Kasumi-1 (cell line): ENCODE measurements around the gene MLYCD.

Source experiments
- DNase-seq, 2 experiments: peaks; one replicate each; lab custom pipeline; 2025; lab: John Stamatoyannopoulos, UW

MLYCD gene

GRCh38 chr16:83956336-83957289, 57.7 kb downstream of the MLYCD start:
- DNase-seq: peak; percentile 51 to 67

DNA sequence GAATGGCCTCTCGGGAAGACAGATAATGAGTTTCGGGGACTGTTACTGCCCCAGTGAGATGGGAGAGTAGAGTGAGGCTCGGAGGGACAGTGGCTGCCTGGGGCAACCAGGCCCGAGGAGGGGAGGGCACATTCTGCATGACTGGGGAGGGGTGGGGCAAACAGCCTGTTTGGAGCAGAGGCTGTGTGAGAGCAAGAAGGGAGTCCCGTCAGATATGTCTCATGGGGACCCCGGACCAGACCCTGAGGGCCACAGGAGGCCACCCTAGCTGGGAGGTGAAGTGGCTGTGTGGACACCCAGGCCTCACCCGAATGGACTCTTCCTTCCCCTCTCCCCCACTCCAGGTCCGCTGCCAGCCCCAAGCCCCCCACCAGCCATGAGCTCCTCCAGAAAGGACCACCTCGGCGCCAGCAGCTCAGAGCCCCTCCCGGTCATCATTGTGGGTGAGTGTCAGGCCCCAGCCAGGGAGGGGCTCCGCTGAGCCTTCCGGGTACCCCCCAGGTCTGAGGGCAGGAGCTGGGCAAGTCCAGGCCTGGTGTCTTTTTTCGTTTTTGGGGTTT, 58.5 kb downstream of the MLYCD start:
- DNase-seq: no peak

- no peak for DNase-seq
These were observed 59.4 kb downstream of the MLYCD start for GRCh38 chr16:83958137-83958845.

GRCh38 chr16:83958846-83959565, 60.1 kb downstream of the MLYCD start:
- DNase-seq: no peak

- DNase-seq: no peak
These were observed 60.9 kb downstream of the MLYCD start for GRCh38 chr16:83959656-83960434.

- DNase-seq: no peak
These were observed 61.8 kb downstream of the MLYCD start for GRCh38 chr16:83960521-83961249.

DNA sequence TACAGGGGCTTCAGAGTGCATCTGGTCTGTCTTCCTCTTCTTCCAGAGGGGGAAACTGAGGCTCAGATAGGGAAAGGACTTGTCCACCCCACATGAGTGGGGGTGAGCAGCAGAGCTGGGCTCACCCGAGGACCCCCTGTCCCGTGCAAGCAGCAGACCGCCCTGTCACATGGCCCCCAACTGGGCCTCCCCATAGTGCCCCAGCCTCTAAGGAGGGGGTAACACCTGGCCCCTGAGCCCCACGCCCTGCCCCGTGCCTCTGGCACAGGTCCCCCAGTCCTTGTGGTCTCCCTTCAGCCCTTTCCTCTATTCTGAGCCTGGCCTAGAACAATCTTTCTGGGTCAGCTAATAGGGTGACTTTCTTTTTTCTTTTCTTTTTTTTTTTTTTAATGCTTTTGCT, 62.7 kb downstream of the MLYCD start:
- DNase-seq: no peak

GRCh38 chr16:83963277-83964119, 64.6 kb downstream of the MLYCD start:
- DNase-seq: no peak

DNA sequence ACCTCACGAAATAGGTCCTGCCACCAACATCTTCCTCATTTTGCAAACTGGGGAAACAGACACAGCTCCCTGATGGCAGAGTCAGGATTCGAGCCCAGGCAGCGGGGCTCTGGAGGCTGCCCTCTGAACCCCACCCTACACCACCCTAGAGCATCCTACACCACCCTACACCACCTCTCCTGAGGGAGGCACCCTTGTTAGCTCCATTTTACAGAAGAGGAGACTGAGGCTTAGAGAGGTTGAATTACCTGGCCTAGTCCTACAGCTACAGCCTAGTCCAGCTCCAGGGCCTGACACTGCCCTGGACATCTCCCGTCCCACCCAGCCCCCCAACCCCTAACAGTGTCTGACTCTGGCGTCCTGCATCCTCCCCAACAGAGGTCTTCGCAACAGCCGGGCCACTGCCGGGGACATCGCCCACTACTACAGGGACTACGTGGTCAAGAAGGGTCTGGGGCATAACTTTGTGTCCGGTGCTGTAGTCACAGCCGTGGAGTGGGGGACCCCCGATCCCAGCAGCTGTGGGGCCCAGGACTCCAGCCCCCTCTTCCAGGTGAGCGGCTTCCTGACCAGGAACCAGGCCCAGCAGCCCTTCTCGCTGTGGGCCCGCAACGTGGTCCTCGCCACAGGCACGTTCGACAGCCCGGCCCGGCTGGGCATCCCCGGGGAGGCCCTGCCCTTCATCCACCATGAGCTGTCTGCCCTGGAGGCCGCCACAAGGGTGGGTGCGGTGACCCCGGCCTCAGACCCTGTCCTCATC, 65.9 kb downstream of the MLYCD start:
- no peak for DNase-seq

- no peak for DNase-seq
These were observed 66.7 kb downstream of the MLYCD start for GRCh38 chr16:83965444-83966152.

DNA sequence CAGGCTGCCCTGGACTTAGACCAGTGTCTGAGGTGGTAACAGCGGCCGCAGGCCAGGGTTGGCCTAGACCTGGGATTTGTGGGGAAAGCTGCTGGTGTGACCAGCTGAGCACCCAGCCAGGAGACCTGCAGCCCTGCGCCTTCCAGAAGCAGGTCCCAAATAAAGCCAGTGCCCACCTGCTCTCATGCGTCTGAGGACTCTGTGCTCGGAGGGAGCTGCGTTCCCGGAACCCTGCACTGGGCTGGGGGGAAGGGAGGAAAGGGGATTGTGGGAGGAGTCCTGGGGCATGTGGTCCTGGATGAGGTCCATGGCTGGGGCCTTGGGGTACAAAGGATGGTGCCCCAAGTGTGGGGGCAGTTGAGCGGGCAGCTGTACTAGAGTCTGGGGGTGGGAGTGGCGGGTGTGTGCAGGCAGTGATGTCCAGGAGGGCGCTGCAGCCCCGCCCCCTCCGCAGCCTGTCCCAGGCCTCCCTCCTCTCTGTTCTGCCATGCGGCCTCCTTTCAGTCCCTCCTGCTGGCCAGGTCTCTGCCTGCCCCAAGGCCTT, 67.3 kb downstream of the MLYCD start:
- DNase-seq: no peak

DNA sequence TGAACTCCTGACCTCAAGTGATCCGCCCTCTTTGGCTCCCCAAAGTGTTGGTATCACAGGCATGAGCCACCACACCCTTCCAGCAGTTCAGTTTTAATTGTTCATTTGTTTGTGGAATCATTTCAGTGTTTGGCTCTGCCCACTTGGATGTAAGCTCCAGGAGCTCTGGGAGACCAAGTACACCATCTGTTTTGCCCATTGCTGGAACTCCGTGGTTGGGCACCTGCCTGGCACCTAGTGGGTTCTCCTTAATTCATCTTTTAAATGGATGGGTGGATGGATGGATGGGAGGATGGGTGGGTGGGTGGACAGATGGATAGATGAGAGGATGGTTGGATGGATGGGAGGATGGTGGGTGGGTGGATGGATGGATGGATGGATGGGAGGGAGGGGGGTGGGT, 68.2 kb downstream of the MLYCD start:
- DNase-seq: no peak

DNA sequence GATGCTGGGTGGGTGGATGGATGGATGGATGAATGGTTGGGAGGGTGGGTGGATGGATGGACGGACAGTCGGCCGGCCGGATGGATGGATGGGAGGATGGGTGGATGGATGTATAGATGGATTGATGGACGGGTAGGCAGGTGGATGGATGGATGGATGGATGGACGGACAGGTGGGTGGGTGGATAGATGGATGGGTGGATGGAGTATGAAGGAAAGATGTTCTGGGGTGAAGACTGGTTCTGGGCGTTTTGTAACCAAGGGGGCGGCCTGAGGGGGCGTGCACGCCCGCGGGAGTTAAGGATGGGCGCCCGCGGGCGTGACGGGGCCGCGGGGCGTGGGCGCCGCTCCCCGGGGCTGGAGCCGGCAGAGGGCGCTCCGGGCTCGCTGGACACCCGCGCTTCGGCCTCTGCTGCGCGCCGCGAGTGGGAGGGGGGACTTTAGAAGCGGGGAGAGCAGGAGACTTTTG, 69.0 kb downstream of the MLYCD start, which contains the start of gene NECAB2:
Gene NECAB2 (plus strand): TSS at position 407 of the 468 bp plus-strand sequence. CDS start 405 bp downstream, outside the sequence.
- no peak for DNase-seq

GRCh38 chr16:83968306-83968851, 69.5 kb downstream of the MLYCD start:
- no peak for DNase-seq

- no peak for DNase-seq
These were observed 70.2 kb downstream of the MLYCD start for GRCh38 chr16:83968891-83969649.

DNA sequence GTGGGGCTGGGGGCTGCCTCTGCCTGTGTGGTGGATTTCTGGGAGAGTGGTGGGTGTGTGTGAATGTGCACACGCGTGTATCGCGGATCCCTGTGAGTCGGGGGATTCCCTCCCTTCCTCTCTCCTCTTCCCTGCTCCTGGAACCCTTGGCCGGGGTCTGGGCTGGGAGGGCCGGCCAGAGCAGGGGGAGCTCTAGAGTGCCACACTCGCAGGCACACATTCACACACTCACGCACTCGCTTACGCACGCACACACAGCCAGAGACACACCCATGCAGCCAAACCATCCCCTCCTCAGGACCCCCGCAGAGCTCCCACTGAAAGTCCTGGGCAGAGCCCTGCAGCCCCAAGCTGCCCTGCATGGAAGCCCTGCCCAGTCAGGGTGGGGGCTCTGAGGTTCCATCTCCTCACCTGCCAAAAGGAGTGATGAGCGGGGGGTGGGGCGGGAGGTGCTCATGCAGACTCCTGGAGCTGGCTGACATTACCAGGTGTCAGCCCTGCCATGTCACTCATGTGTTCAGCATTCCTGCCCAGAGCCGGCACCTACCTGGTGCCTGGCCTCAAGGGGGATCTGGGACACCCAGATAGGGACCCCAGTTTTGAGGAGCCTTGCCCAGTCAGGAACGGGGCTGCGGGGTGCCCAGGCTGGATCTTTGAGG, 71.0 kb downstream of the MLYCD start:
- DNase-seq: no peak
